ENCODE results near the gene SLC25A33. TPM values are rescaled to one million over a fixed set of nuclear protein-coding genes. Genes with fewer than 3 reads are reported as not detected.
"Not testable (repeated sequence)": the region's sequence is repeated elsewhere in the genome, so short reads cannot be mapped to it uniquely, and the experiment has no call there.

SLC25A33 gene
- polyA plus RNA-seq, 4 donors, result 4.2 to 5.6 (median 4.9) TPM

GRCh38 chr1:9537863-9538668 lies 1.2 kb upstream of the SLC25A33 start:
- DNase-seq (ENCODE audit: low read depth in 4 of 4, low spot score in 3 of 4), result no peak

DNA sequence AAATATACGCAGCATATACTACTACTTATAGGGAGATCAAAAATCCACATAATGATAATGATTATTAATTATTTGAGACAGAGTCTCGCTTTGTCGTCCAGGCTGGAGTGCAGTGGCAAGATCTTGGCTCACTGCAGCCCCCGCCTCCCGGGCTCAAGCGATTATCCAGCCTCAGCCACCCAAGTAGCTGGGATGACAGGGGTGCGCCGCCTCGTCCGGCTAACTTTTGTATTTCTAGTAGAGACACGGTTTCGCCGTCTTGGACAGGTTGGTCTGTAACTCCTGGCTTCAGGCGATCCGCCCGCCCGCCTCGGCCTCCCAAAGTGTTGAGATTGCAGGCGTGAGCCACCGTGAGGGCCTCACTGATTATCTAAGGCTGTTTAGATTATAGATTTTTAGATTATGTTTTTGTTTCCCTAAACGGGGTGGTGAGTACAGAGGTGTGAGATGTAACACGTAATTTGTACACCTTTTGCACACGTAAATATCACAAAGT lies 548 bp upstream of the SLC25A33 start:
- no peak for DNase-seq (ENCODE audit: low read depth in 4 of 4, low spot score in 3 of 4)

GRCh38 chr1:9539829-9540550 lies 725 bp downstream of the SLC25A33 start:
- peak in 1 of 4 donors; percentile 48 for DNase-seq (ENCODE audit: low read depth in 4 of 4, low spot score in 3 of 4)

GRCh38 chr1:9542430-9542829 lies 3.2 kb downstream of the SLC25A33 start:
- DNase-seq (ENCODE audit: low read depth in 4 of 4, low spot score in 3 of 4), result peak in 1 of 4 donors; percentile 67

- no peak for DNase-seq (ENCODE audit: low read depth in 4 of 4, low spot score in 3 of 4)
These were observed 5.7 kb downstream of the SLC25A33 start for GRCh38 chr1:9544926-9545325.

DNA sequence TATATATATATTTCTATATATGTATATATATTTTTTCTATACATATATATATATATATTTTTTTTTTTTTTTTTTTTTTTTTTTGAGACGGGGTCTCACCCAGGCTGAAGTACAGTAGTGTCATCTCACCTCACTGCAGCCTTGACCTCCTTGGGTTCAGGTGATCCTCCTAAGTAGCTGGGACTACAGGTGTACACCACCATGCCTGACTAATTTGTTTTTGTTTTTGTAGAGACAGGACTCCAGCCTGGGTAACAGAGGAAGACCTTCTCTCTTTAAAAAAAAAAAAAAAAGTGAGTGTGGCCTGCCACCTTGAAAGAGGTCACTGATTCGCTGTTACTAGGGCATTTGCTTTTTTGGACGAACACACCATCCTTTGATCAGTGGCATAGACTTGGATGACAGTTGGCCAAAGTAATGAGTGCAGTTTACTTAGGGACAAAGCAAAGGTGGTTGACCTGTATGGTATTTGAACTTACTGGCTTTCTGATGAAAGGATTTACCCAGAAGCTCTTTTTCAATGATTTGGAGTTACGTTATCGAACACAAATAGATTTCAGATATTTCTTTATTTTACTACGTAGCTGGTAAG lies 10.8 kb downstream of the SLC25A33 start:
- DNase-seq (ENCODE audit: low read depth in 4 of 4, low spot score in 3 of 4), result no peak

DNA sequence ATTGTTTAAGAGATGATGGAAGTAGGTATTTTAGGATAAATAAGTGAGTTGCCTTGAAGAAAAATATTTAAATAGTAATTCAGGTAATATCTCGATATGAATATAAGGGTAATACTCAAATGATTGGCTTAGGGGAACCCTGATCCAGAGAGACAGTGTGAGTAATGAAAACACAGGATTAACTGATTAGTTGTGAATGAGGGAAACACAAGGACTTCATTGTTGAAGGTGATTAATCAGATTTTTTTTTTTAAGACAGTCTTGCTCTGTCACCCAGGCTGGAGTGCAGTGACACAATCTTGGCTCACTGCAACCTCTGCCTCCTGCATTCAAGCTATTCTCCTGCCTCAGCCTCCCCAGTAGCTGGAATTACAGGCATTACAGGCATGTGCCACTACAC lies 12.7 kb downstream of the SLC25A33 start:
- no peak for DNase-seq (ENCODE audit: low read depth in 4 of 4, low spot score in 3 of 4)

- no peak for DNase-seq (ENCODE audit: low read depth in 4 of 4, low spot score in 3 of 4)
These were observed 14.5 kb downstream of the SLC25A33 start for GRCh38 chr1:9553736-9554144.

- no peak for DNase-seq (ENCODE audit: low read depth in 4 of 4, low spot score in 3 of 4)
These were observed 16.7 kb downstream of the SLC25A33 start for GRCh38 chr1:9555942-9556341.

DNA sequence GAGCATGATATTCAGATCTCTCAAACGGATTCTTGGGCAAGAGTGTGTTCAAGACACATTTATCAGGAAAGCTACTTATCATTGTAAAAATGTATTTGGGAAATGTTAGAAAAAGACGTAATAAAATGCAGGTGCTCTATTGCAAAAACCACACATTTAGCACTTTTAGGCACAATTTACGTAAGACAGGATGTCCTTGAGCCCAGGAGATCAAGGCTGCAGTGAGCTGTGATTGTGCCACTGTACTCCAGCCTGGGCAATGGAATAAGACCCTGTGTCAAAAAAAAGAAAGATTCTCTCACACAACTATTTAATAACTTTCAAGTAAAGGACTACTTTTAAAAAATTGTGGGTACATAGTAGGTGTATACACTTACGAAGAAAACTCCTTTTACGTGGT lies 18.4 kb downstream of the SLC25A33 start:
- DNase-seq (ENCODE audit: low read depth in 4 of 4, low spot score in 3 of 4), result no peak

GRCh38 chr1:9558271-9558945 lies 19.1 kb downstream of the SLC25A33 start:
- no peak for DNase-seq (ENCODE audit: low read depth in 4 of 4, low spot score in 3 of 4)

DNA sequence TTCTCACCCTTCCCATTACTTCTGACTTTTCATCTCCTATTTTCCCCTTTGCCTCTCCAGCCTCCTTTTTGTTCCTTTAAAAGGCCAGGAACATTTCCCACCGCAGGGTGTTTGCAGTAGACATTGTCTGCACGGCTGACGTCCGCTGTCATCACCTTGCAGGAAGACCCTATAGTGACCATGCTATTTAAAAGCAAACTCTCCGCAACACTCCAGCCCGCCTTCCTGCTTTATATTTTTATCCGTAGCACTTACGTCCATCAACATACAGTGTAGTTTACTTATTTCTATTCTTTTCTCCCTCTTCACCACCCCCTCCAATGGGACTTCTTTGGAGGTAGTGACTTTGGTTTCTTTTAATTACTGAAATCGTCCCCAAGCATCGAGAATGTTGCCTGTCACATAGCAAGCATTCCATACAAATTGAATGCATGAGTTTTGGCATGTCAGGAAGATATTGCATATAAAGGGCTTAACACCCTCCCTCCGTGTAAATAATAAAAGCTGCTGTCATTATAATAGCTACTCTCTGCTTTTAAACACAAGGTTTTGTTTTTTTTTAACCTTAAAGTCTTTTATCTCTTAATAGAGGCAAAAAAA lies 19.8 kb downstream of the SLC25A33 start:
- DNase-seq (ENCODE audit: low read depth in 4 of 4, low spot score in 3 of 4), result no peak

- DNase-seq (ENCODE audit: low read depth in 4 of 4, low spot score in 3 of 4), result no peak
These were observed 20.4 kb downstream of the SLC25A33 start for GRCh38 chr1:9559673-9560072.

DNA sequence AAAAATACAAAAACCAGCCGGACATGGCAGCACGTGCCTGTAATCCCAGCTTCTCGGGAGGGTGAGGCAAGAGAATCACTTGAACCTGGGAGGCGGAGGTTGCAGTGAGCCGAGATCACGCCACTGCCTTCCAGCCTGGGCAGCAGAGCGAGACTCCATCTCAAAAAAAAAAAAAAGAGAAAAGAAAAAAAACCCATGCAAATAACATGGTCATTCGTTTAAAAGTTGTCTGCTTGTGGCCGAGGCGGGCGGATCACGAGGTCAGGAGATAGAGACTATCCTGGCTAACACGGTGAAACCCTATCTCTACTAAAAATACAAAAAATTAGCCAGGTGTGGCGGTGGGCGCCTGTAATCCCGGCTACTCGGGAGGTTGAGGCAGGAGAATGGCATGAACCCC lies 20.8 kb downstream of the SLC25A33 start:
- DNase-seq (ENCODE audit: low read depth in 4 of 4, low spot score in 3 of 4), result not testable (repeated sequence)

DNA sequence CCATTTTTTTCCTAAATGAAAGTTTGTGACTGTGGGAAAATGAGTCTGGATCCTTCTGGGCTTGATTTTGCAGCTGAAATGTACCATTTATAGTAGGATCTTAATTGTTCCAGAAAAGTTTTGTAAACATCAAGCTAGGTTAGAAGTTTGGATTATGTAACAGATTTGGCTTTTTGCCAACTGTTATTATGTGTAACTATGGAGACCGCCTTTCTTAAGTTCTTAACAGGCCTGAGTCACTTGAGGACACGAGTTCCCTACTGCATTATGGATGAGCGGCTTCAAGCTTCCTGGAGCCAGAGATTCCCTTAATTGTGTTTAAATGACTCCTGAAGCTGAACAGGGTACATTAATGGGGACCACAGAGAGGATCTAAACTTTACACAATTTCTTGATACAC lies 22.2 kb downstream of the SLC25A33 start:
- peak in 2 of 4 donors; percentile 43 to 60 for DNase-seq (ENCODE audit: low read depth in 4 of 4, low spot score in 3 of 4)

DNA sequence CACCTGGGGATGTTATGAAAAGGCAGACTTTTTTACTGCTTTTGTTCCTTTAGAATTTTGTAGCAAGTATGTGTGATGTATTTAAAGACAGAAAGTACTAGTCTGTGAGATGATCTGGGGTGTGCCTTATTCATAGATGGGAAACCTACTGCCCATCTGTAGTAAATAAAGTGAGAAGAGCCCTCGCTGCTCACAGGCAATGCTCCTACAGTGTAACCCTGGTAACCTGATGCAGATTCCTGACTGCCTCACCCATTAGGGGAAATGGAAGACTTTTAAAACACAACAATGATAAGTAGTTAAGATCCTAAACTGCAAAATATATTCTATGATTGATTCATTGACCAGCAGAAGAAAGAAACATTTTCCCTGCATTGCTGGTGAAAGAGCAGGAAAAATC lies 30.0 kb downstream of the SLC25A33 start:
- DNase-seq (ENCODE audit: low read depth in 4 of 4, low spot score in 3 of 4), result no peak

DNA sequence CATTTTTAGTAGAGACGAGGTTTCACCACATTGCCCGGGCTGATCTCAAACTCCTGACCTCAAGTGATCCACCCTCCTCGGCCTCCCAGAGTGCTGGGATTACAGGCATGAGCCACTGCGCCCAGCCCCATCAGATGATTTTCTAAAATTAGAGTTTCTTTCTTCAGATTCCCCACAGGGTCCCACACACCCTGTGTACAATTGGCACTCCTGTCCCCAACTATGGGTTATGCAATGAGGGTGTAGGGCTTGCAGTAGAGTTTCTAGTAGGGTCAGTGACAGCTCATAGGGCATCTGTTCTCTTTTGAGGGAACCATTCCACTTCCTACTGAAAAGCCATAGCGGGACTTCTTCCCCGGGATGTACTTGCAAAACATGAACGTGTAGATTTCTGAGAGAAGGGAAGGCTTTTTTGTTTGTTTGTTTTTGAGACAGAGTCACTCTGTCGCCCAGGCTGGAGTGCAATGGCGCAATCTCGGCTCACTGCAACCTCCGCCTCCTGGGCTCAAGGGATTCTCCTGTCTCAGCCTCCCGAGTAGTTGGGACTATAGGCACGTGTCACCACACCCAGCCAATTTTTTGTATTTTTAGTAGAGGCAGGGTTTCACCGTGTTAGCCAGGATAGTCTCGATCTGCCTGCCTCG lies 31.7 kb downstream of the SLC25A33 start:
- not testable (repeated sequence) for DNase-seq (ENCODE audit: low read depth in 4 of 4, low spot score in 3 of 4)

DNA sequence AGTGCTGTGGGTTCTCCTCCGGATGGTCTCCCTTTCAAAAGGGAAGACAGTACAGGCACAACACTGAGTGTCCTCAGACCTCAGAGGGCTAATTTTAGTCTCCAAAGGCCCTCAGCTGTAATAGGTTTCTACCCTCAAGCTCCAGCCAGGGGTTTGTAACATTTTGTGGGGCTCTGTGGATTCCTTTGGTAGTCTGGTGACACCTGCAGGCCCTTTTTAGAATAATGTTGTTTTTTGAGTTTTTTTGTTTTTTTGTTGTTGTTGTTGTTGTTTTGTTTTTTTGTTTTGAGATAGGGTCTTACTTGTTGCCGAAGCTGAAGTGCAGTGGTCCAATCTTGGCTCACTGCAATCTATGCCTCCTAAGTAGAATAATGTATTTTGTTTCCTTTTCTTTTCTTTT lies 34.5 kb downstream of the SLC25A33 start:
- DNase-seq (ENCODE audit: low read depth in 4 of 4, low spot score in 3 of 4), result no peak

GRCh38 chr1:9575486-9575885 lies 36.2 kb downstream of the SLC25A33 start:
- DNase-seq (ENCODE audit: low read depth in 4 of 4, low spot score in 3 of 4), result no peak

- no peak for DNase-seq (ENCODE audit: low read depth in 4 of 4, low spot score in 3 of 4)
These were observed 37.6 kb downstream of the SLC25A33 start for GRCh38 chr1:9576903-9577302.
